Transverse colon (tissue), 4 donors: ENCODE results near the gene ZNF143. TPM values are rescaled to one million over a fixed set of nuclear protein-coding genes. Genes with fewer than 3 reads are reported as not detected.

Experiments used
- DNase-seq: peaks from one replicate; pipeline ENCODE4 v3.0.0-alpha.2; 2019
- H3K27ac ChIP-seq, 4 donors: fragments of 200-600 bp; sonication (generic); 2 replicates each; pipeline ENCODE4 v1.5.1; 2016 to 2018; ENCODE audit warnings: inconsistent platforms in 4 of 4
- H3K27me3 ChIP-seq: fragments of 200-600 bp; sonication (generic); 2 replicates; pipeline ENCODE4 v1.5.1; 2017; ENCODE audit warnings: inconsistent platforms
- H3K36me3 ChIP-seq, 4 donors: fragments of 200-600 bp; sonication (generic); 2 replicates each; pipeline ENCODE4 v1.5.1; 2017 to 2019; ENCODE audit warnings: inconsistent platforms in 4 of 4
- H3K4me1 ChIP-seq, 4 donors: fragments of 200-600 bp; sonication (generic); 2 replicates each; pipeline ENCODE4 v1.5.1; 2017 to 2020; ENCODE audit warnings: inconsistent platforms in 4 of 4
- H3K4me3 ChIP-seq, 4 donors: fragments of 200-600 bp; sonication (generic); 1 replicate in 1 of 4; 2 replicates in 3 of 4; pipeline versions ENCODE4 v1.5.1 to v1.6.1; 2017 to 2019; ENCODE audit warnings: inconsistent platforms in 4 of 4
- H3K9me3 ChIP-seq, 2 donors: fragments of 200-600 bp; sonication (generic); 2 replicates each; pipeline ENCODE4 v1.5.1; 2017 to 2019; ENCODE audit warnings: inconsistent platforms in 2 of 2
- CTCF ChIP-seq, 5 experiments: fragments of 200-600 bp in 3 of 5; fragments of 450-650 bp in 2 of 5; sonication (generic) in 3 of 5; IDR thresholded peaks; 1 replicate in 2 of 5; 2 replicates in 3 of 5; pipeline ENCODE4 v1.5.1; 2016 to 2017; ENCODE audit warnings: antibody characterized with exemption in 5 of 5, inconsistent platforms in 3 of 5, mild to moderate bottlenecking in 2 of 5, moderate library complexity in 1 of 5
- EP300 ChIP-seq: sonication (generic); formaldehyde crosslinking; IDR thresholded peaks from one replicate; pipeline ENCODE4 v1.6.1; 2017; ENCODE audit warnings: antibody characterized with exemption, low read depth
- POLR2A ChIP-seq: fragments of 450-650 bp; IDR thresholded peaks from one replicate; pipeline ENCODE4 v1.6.1; 2016; ENCODE audit warnings: antibody characterized with exemption, mild to moderate bottlenecking, moderate library complexity
- POLR2AphosphoS5 ChIP-seq, 3 donors: sonication (generic); formaldehyde crosslinking; IDR thresholded peaks; one replicate each; pipeline ENCODE4 v1.6.1; 2016; ENCODE audit warnings: antibody characterized with exemption in 3 of 3
- WGBS, 2 donors: methylation state at CpG; one replicate each; pipeline ENCODE4 v1.1.5; 2018; ENCODE audit warnings: low coverage in 1 of 2; 5-methylcytosine and 5-hydroxymethylcytosine counted together
- in situ Hi-C, 4 donors: fragments of 200-750 bp; cut with MboI; loops; one replicate each; pipeline versions ENCODE4 v1.15.0 to v1.15.1; 2017; ENCODE audit warnings: low sequenced_read_pairs in 3 of 4, low pct_ligation_motif_present in 1 of 4, low pct_unique_long_range_greater_than_20kb in 1 of 4
- intact Hi-C: fragments of 100-400 bp; cut with DNase I; formaldehyde crosslinking; loops from one replicate; pipeline ENCODE4 v1.15.1; 2023; ENCODE audit warnings: low total_unique reads
- total RNA-seq, 4 donors: library from RNA; depleted of rRNA; stranded (reverse); fragments of >200 nt; gene quantifications; one replicate each; pipeline ENCODE4 v1.1.0, GENCODE V29; 2016

ZNF143 gene
- total RNA-seq, 4 donors from 2014 or later: 6.6 to 21.8 (median 14.3) TPM

- intact Hi-C loops (loop anchor here (5.0 kb wide), 1 partner anchor 44 kb away; no protein-coding TSS in a partner anchor), in situ Hi-C loops (no loop called here)
- Histone ChIP-seq H3K27me3 (no peaks in the 10 kb centered on the region), H3K4me3 (no peak overlapping the region), H3K27ac (peak overlapping the region in 3 of 4 donors; percentile 97 to 98 (median 98)), H3K9me3 (no peaks in the 10 kb centered on the region), H3K4me1 (peaks cover 25 to 60% (median 43%) of the 10 kb centered on the region in 4 donors), H3K36me3 (no peaks in the 10 kb centered on the region)
- DNase-seq: no peak
- TF ChIP-seq CTCF (IDR thresholded peaks at IDR 0.05) (no peak), POLR2AphosphoS5 (IDR thresholded peaks at IDR 0.05) (no peak), POLR2A (no peak), EP300 (no peak)
- WGBS, 2 donors: 84 to 95% methylated on average over 2 to 8 of the region's 8 CpGs
Observed at GRCh38 chr11:9571071-9571762, 110.4 kb downstream of the ZNF143 start.

- in situ Hi-C loops: no loop called here
- H3K9me3 ChIP-seq: no peaks in the 10 kb centered on the region
- peak overlapping the region; percentile 97 to 98 (median 98) for H3K27ac ChIP-seq
- no peaks in the 10 kb centered on the region for H3K27me3 ChIP-seq
- no peaks in the 10 kb centered on the region for H3K36me3 ChIP-seq
- no peak for DNase-seq
- intact Hi-C loops: loop anchor here (5.0 kb wide), 1 partner anchor 44 kb away; no protein-coding TSS in a partner anchor
- TF ChIP-seq POLR2AphosphoS5 (IDR thresholded peaks at IDR 0.05) (no peak), CTCF (IDR thresholded peaks at IDR 0.05) (no peak), POLR2A (no peak), EP300 (no peak)
- 82 to 96% methylated on average over 1 to 6 of the region's 6 CpGs for WGBS, 2 donors
- peaks cover 20 to 60% (median 43%) of the 10 kb centered on the region in 4 donors for H3K4me1 ChIP-seq
- H3K4me3 ChIP-seq: no peak overlapping the region
Observed at GRCh38 chr11:9571763-9572115, 110.9 kb downstream of the ZNF143 start.

GRCh38 chr11:9573052-9573774, 112.4 kb downstream of the ZNF143 start, which contains the start of gene WEE1:
Gene WEE1 (plus strand): TSS chr11:9573670. CDS start chr11:9573934, 264 bp downstream.
- H3K27ac ChIP-seq: peak within 1 kb of the TSS; percentile 97 to 98 (median 98)
- peaks cover 16 to 56% (median 39%) of the 10 kb centered on the region in 4 donors for H3K4me1 ChIP-seq
- no peaks in the 10 kb centered on the region for H3K36me3 ChIP-seq
- H3K27me3 ChIP-seq: no peaks in the 10 kb centered on the region
- DNase-seq: peak; percentile 99
- 0% methylated on average over 21 of the region's 73 CpGs; no CpG with 5 or more reads in 1 of the 2 donors for whole genome bisulfite sequencing, 2 donors
- in situ Hi-C loops: no loop called here
- H3K4me3 ChIP-seq: peak within 1 kb of the TSS; percentile 75 to 96 (median 90)
- no peaks in the 10 kb centered on the region for H3K9me3 ChIP-seq
- TF ChIP-seq POLR2AphosphoS5 (IDR thresholded peaks at IDR 0.05) (peak; percentile 65 to 85 (median 81)), EP300 (no peak), CTCF (IDR thresholded peaks at IDR 0.05) (no peak), POLR2A (peak; percentile 92)
- intact Hi-C loops: loop anchor here (5.0 kb wide), 1 partner anchor 46 kb away; no protein-coding TSS in a partner anchor
